BLaER1 treated with 17β-estradiol and CSF1 and Interleukin-3, amounts not matched to agents 10 nM and 100 nM (cell line): ENCODE measurements around the gene ATF1.

Source experiments
- H3K27ac ChIP-seq, 11 experiments: shearing (Covaris generic); formaldehyde crosslinking; 2 replicates each; pipeline ENCODE4 v1.8.1; 2022
- H3K27me3 ChIP-seq, 11 experiments: shearing (Covaris generic); formaldehyde crosslinking; 2 replicates each; pipeline ENCODE4 v1.8.1; 2022
- H3K36me3 ChIP-seq, 11 experiments: shearing (Covaris generic); formaldehyde crosslinking; 2 replicates each; pipeline ENCODE4 v1.8.1; 2022
- H3K4me1 ChIP-seq, 10 experiments: shearing (Covaris generic); formaldehyde crosslinking; 2 replicates each; pipeline ENCODE4 v1.8.1; 2022
- H3K4me2 ChIP-seq, 11 experiments: shearing (Covaris generic); formaldehyde crosslinking; 2 replicates each; pipeline ENCODE4 v1.8.1; 2022
- H3K4me3 ChIP-seq, 10 experiments: shearing (Covaris generic); formaldehyde crosslinking; 2 replicates each; pipeline ENCODE4 v1.8.1; 2022
- H3K9ac ChIP-seq, 11 experiments: shearing (Covaris generic); formaldehyde crosslinking; 2 replicates each; pipeline ENCODE4 v1.8.1; 2022
- H3K9me3 ChIP-seq, 11 experiments: shearing (Covaris generic); formaldehyde crosslinking; replicated peaks in 1 of 11; 2 replicates each; pipeline ENCODE4 v1.8.1; 2022
- H4K20me1 ChIP-seq, 11 experiments: shearing (Covaris generic); formaldehyde crosslinking; 2 replicates each; pipeline ENCODE4 v1.8.1; 2022
- Cebpa-rat ChIP-seq, 11 experiments: shearing (Covaris generic); IDR thresholded peaks; 2 replicates each; pipeline ENCODE4 v1.8.1; 2022

Gene ATF1

DNA sequence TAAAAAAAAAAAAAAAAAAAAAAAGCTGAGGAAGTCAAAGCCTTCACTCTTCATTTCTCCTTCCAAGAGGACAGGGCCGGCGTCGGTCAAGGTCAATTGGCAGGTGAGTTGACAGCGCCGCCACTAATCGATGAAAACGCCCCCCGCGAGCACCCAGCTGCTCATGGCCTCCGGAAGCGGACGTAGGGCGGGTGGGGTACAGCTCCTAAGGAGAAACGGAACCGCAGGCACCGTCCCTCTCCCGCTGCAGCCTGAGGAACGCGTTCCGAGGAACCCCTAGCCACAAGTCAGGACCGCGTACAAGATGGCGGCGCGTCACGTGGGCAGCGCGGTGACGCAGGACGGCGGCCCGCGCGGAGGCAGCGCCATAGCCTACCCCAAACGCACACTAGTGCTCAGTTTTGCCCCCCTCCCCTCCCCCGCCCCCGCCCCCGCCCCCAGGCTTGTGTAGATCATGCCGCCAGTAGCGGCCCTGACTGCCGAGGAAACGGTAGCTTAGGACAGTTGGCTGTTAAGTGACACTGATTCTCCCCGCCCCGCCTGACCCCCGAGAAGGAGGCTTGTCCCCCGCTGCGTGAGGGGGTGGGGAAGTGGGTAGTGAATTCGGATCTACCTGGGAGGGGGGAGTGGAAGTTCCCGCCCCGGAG is at the start of gene ATF1:
TSS of gene ATF1 (plus strand) at position 463 of the 647 bp plus-strand sequence. CDS start 16,045 bp downstream, outside the sequence.
- peak within 1 kb of the TSS; percentile 89 to 97 (median 93) for H3K9ac ChIP-seq
- H3K27ac ChIP-seq: peak within 1 kb of the TSS; percentile 89 to 98 (median 96)
- H3K9me3 ChIP-seq: peaks cover 0 to 15% (median 7%) of the 10 kb centered on the region in 11 experiments; a peak in 16 of 22 replicates
- H3K36me3 ChIP-seq: peaks cover 0 to 21% (median 13%) of the 10 kb centered on the region in 11 experiments; a peak in 16 of 22 replicates
- H3K4me2 ChIP-seq: peak within 1 kb of the TSS; percentile 77 to 97 (median 90)
- H3K27me3 ChIP-seq: no peaks in the 10 kb centered on the region
- H3K4me3 ChIP-seq: peak within 1 kb of the TSS; percentile 78 to 99 (median 91)
- peaks cover 8 to 43% (median 27%) of the 10 kb centered on the region in 11 experiments; a peak in 16 of 22 replicates for H4K20me1 ChIP-seq
- TF ChIP-seq Cebpa-rat (IDR thresholded peaks at IDR 0.05): no peak
- peaks cover 38 to 50% (median 42%) of the 10 kb centered on the region in 10 experiments for H3K4me1 ChIP-seq

DNA sequence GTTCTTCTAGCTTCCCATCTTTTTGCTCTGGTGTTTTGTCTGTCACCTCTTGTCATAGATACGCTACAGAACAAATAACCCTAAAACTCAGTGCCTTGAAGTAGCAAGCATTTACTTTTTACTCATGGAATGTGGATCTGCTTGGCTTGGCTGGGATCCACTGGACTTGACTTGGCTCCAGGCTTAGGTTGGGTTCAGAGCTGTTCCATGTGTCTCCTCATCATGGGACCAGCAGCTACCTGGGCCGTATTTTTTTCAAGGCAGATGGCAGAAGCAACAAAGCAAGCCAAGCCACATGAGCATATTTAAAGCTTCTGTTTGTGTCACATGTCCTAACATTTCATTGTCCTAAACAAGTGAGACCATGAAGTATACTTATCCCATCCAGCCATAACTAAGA is 48.7 kb upstream of the ATF1 start:
- Histone ChIP-seq H4K20me1 (peaks cover 0 to 33% (median 4%) of the 10 kb centered on the region in 11 experiments; a peak in 9 of 22 replicates), H3K36me3 (peaks cover 92 to 100% (median 99%) of the 10 kb centered on the region in 11 experiments), H3K9ac (no peak overlapping the region), H3K4me3 (no peak overlapping the region), H3K4me1 (no peaks in the 10 kb centered on the region), H3K27me3 (no peaks in the 10 kb centered on the region), H3K27ac (no peak overlapping the region), H3K4me2 (no peak overlapping the region), H3K9me3 (no peaks in the 10 kb centered on the region)
- TF ChIP-seq Cebpa-rat (IDR thresholded peaks at IDR 0.05): no peak

DNA sequence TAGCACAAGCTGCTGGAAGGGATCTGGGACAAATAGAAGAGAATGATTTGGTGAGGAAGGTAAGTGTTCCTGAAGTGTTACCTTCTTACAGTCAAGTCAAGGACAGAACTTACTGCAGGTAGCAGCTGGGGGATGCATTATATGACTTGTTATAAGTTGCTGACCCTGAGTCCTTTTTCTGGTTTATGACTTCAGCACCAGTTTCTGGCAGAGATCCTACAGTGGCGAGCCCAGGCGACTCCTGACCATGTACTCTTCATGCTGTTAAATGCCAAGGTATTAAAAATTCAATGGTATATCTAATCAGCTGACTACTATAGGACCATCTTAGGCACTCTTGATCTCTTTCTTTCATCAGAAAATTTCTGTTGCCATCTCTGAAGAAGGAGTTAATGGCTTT is 45.1 kb upstream of the ATF1 start:
- H4K20me1 ChIP-seq: peaks cover 0 to 51% (median 4%) of the 10 kb centered on the region in 11 experiments; a peak in 9 of 22 replicates
- H3K9ac ChIP-seq: no peak overlapping the region
- no peak for TF ChIP-seq Cebpa-rat (IDR thresholded peaks at IDR 0.05)
- no peaks in the 10 kb centered on the region for H3K9me3 ChIP-seq
- peaks cover 0 to 6% (median 0%) of the 10 kb centered on the region in 10 experiments; a peak in 1 of 20 replicates for H3K4me1 ChIP-seq
- H3K4me3 ChIP-seq: no peak overlapping the region
- peaks cover 91 to 100% (median 99%) of the 10 kb centered on the region in 11 experiments for H3K36me3 ChIP-seq
- H3K27me3 ChIP-seq: no peaks in the 10 kb centered on the region
- no peak overlapping the region for H3K4me2 ChIP-seq
- no peak overlapping the region for H3K27ac ChIP-seq

DNA sequence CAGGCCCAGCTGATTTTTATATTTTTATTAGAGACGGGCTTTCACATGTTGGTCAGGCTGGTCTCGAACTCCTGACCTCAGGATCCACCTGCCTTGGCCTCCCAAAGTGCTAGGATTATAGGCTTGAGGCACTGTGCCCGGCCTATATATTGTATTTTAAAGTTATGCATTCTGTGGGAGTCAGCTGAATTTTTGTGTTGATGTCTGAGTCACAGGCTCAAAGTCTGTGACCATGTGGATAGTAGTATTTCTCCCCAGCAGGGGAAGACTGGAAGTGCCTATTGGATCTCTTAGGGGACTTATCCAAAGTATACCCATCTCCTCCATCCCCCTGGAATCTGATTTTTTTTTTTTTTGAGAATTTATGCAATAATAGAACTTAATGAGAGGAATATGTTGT is 43.8 kb upstream of the ATF1 start:
- no peak overlapping the region for H3K9ac ChIP-seq
- TF ChIP-seq Cebpa-rat (IDR thresholded peaks at IDR 0.05): no peak
- H4K20me1 ChIP-seq: peaks cover 0 to 55% (median 3%) of the 10 kb centered on the region in 11 experiments; a peak in 9 of 22 replicates
- no peaks in the 10 kb centered on the region for H3K9me3 ChIP-seq
- no peak overlapping the region for H3K4me3 ChIP-seq
- peaks cover 0 to 7% (median 0%) of the 10 kb centered on the region in 10 experiments; a peak in 1 of 20 replicates for H3K4me1 ChIP-seq
- H3K4me2 ChIP-seq: no peak overlapping the region
- peaks cover 91 to 100% (median 99%) of the 10 kb centered on the region in 11 experiments for H3K36me3 ChIP-seq
- no peak overlapping the region for H3K27ac ChIP-seq
- no peaks in the 10 kb centered on the region for H3K27me3 ChIP-seq

GRCh38 chr12:50720501-50720900 is 43.4 kb upstream of the ATF1 start:
- no peak for TF ChIP-seq Cebpa-rat (IDR thresholded peaks at IDR 0.05)
- Histone ChIP-seq H3K27ac (no peak overlapping the region), H3K36me3 (peaks cover 91 to 100% (median 99%) of the 10 kb centered on the region in 11 experiments), H3K9ac (no peak overlapping the region), H3K4me1 (peaks cover 0 to 7% (median 0%) of the 10 kb centered on the region in 10 experiments; a peak in 1 of 20 replicates), H3K27me3 (no peaks in the 10 kb centered on the region), H3K4me3 (no peak overlapping the region), H4K20me1 (peaks cover 0 to 54% (median 0%) of the 10 kb centered on the region in 11 experiments; a peak in 8 of 22 replicates), H3K9me3 (no peaks in the 10 kb centered on the region), H3K4me2 (no peak overlapping the region)

GRCh38 chr12:50723865-50724264 is 40.0 kb upstream of the ATF1 start:
- Histone ChIP-seq H3K4me2 (no peak overlapping the region), H3K9ac (no peak overlapping the region; a peak in 1 of 22 replicates), H3K27me3 (no peaks in the 10 kb centered on the region), H4K20me1 (peaks cover 0 to 52% (median 0%) of the 10 kb centered on the region in 11 experiments; a peak in 7 of 22 replicates), H3K27ac (no peak overlapping the region), H3K9me3 (no peaks in the 10 kb centered on the region), H3K4me1 (peaks cover 0 to 7% (median 0%) of the 10 kb centered on the region in 10 experiments; a peak in 1 of 20 replicates), H3K4me3 (no peak overlapping the region), H3K36me3 (peaks cover 94 to 100% (median 99%) of the 10 kb centered on the region in 11 experiments)
- no peak for TF ChIP-seq Cebpa-rat (IDR thresholded peaks at IDR 0.05)

DNA sequence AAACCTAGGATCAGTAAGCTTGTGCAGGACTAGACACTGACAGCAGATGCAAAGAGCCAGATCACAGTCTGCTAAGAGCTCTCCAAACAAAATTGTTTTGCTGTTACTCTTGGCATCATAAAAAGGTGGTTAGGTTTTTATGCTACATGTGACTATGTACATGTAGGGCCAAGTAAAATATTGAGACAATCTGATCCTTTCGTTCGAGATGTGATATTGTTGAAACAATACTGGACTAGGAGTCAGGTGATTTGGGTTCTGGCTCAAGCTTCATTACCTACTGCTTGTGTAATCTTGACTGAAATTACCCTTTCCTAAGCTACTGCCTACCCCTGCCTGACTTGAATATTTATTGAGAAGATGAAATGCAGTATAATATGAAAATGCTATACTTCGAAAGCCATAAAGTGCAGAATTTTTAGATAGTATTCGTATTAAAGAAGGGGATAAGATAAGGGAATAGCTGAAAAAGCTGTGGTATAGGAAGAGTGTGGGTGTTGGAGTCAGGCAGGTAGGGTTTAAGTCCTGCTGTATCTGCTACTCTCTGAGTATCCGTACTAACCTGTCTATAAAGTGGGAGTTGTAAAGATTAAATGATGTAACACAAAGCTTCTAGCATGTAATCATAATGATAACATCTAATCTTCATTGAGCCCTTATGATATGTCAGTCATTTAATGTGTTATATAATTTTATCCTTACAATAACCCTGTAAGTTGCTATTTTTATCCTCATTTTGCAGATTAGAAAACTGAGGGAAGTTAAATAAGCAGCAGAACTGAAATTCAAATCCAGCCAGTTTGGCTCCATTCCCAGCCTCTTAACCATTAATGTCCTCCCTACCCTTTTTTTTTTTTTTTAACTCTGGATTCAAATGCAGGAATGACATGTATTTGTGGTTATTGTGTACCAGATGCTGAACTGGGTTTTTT is 38.6 kb upstream of the ATF1 start:
- no peak for TF ChIP-seq Cebpa-rat (IDR thresholded peaks at IDR 0.05)
- H3K27ac ChIP-seq: no peak overlapping the region
- H3K27me3 ChIP-seq: no peaks in the 10 kb centered on the region
- H4K20me1 ChIP-seq: peaks cover 0 to 57% (median 0%) of the 10 kb centered on the region in 11 experiments; a peak in 7 of 22 replicates
- H3K4me1 ChIP-seq: peaks cover 0 to 7% (median 0%) of the 10 kb centered on the region in 10 experiments; a peak in 1 of 20 replicates
- H3K4me2 ChIP-seq: no peak overlapping the region
- no peaks in the 10 kb centered on the region for H3K9me3 ChIP-seq
- peaks cover 99 to 100% (median 100%) of the 10 kb centered on the region in 11 experiments for H3K36me3 ChIP-seq
- no peak overlapping the region for H3K4me3 ChIP-seq
- H3K9ac ChIP-seq: no peak overlapping the region

DNA sequence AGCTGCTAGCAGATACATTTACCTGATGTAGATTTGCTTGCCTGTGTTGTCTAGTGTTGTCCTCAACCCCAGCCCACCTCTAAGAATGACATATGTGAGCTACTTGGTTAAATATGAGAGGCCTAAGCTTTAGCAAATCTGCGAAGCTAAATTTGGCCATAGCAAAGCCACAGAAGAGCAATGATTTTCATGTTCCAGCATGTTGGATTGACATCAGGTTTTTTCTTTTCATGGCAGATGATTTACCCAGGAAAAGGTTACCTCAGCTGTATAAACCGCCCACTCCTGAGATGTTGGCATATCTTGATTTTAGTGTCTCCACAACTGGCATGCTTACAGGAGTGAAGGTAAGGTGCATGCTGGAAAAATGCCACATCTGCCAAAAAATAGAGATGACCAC is 36.4 kb upstream of the ATF1 start:
- Histone ChIP-seq H3K9me3 (no peaks in the 10 kb centered on the region), H3K27me3 (no peaks in the 10 kb centered on the region), H4K20me1 (peaks cover 0 to 56% (median 4%) of the 10 kb centered on the region in 11 experiments; a peak in 9 of 22 replicates), H3K4me2 (no peak overlapping the region), H3K4me3 (no peak overlapping the region), H3K36me3 (peaks cover 99 to 100% (median 100%) of the 10 kb centered on the region in 11 experiments), H3K4me1 (peaks cover 0 to 9% (median 0%) of the 10 kb centered on the region in 10 experiments; a peak in 4 of 20 replicates), H3K9ac (no peak overlapping the region), H3K27ac (no peak overlapping the region)
- no peak for TF ChIP-seq Cebpa-rat (IDR thresholded peaks at IDR 0.05)
